ENCODE data around the gene CDH4. TPM values are rescaled to one million over a fixed set of nuclear protein-coding genes. Genes with fewer than 3 reads are reported as not detected.

Gene CDH4
- total and polyA plus RNA-seq, 2 donors from 2014 or later: 1.1 TPM; not detected in 1

GRCh38 chr20:61460261-61461052, 208.4 kb downstream of the CDH4 start:
- DNase-seq: no peak
- intact Hi-C loops (cut with DNase I): no loop called here

GRCh38 chr20:61461461-61461860, 209.4 kb downstream of the CDH4 start:
- intact Hi-C loops (cut with DNase I): no loop called here
- FAIRE-seq: no peak

More at GRCh38 chr20:61460261-61461052, 208.4 kb downstream of the CDH4 start:
- no peaks in the 10 kb centered on the region for H3K36me3 ChIP-seq (ENCODE audit: control insufficient read depth in 2 of 3, insufficient read depth in 3 of 3, low read length in 3 of 3)
- no peak overlapping the region for H3K4me3 ChIP-seq (ENCODE audit: low read length in 3 of 3)
- TF ChIP-seq CTCF (IDR thresholded peaks at IDR 0.05; ENCODE audit: borderline replicate concordance, extremely low read depth, insufficient read depth): no peak
- no peaks in the 10 kb centered on the region for H3K9me3 ChIP-seq (ENCODE audit: control insufficient read depth in 2 of 3, insufficient read depth in 1 of 3, low read length in 3 of 3)
- H3K27ac ChIP-seq (ENCODE audit: low read depth in 2 of 2, low read length in 2 of 2): no peak overlapping the region
- H3K9ac ChIP-seq (ENCODE audit: low read length in 3 of 3): no peak overlapping the region
- no peaks in the 10 kb centered on the region for H3K27me3 ChIP-seq (ENCODE audit: control insufficient read depth, insufficient read depth, low read length)
- FAIRE-seq: no peak
- no peaks in the 10 kb centered on the region for H3K4me1 ChIP-seq (ENCODE audit: control insufficient read depth in 2 of 3, insufficient read depth in 2 of 3, low read depth in 1 of 3, low read length in 3 of 3)

GRCh38 chr20:61464307-61465303, 212.5 kb downstream of the CDH4 start:
- Histone ChIP-seq H3K9ac (ENCODE audit: low read length in 3 of 3) (no peak overlapping the region), H3K27ac (ENCODE audit: low read depth in 2 of 2, low read length in 2 of 2) (no peak overlapping the region), H3K36me3 (ENCODE audit: control insufficient read depth in 2 of 3, insufficient read depth in 3 of 3, low read length in 3 of 3) (no peaks in the 10 kb centered on the region), H3K4me1 (ENCODE audit: control insufficient read depth in 2 of 3, insufficient read depth in 2 of 3, low read depth in 1 of 3, low read length in 3 of 3) (no peaks in the 10 kb centered on the region), H3K9me3 (ENCODE audit: control insufficient read depth in 2 of 3, insufficient read depth in 1 of 3, low read length in 3 of 3) (peaks cover 0 to 10% (median 0%) of the 10 kb centered on the region in 3 donors), H3K4me3 (ENCODE audit: low read length in 3 of 3) (no peak overlapping the region), H3K27me3 (ENCODE audit: control insufficient read depth, insufficient read depth, low read length) (no peaks in the 10 kb centered on the region)
- intact Hi-C loops (cut with DNase I): no loop called here
- no peak for TF ChIP-seq CTCF (IDR thresholded peaks at IDR 0.05; ENCODE audit: borderline replicate concordance, extremely low read depth, insufficient read depth)
- FAIRE-seq (no peak), DNase-seq (no peak)

More at GRCh38 chr20:61461461-61461860, 209.4 kb downstream of the CDH4 start:
- Histone ChIP-seq H3K4me1 (ENCODE audit: control insufficient read depth in 2 of 3, insufficient read depth in 2 of 3, low read depth in 1 of 3, low read length in 3 of 3) (no peaks in the 10 kb centered on the region), H3K27me3 (ENCODE audit: control insufficient read depth, insufficient read depth, low read length) (no peaks in the 10 kb centered on the region), H3K36me3 (ENCODE audit: control insufficient read depth in 2 of 3, insufficient read depth in 3 of 3, low read length in 3 of 3) (no peaks in the 10 kb centered on the region), H3K4me3 (ENCODE audit: low read length in 3 of 3) (no peak overlapping the region), H3K9ac (ENCODE audit: low read length in 3 of 3) (no peak overlapping the region), H3K9me3 (ENCODE audit: control insufficient read depth in 2 of 3, insufficient read depth in 1 of 3, low read length in 3 of 3) (no peaks in the 10 kb centered on the region), H3K27ac (ENCODE audit: low read depth in 2 of 2, low read length in 2 of 2) (no peak overlapping the region)
- no peak for TF ChIP-seq CTCF (IDR thresholded peaks at IDR 0.05; ENCODE audit: borderline replicate concordance, extremely low read depth, insufficient read depth)
- DNase-seq: peak in 4 of 5 donors; percentile 87 to 90 (median 88)

Measured in kidney (tissue), 14 donors.